Progenitor cell of endocrine pancreas (in vitro differentiated cells): Measurements from ENCODE around the gene ID4. TPM values are rescaled to one million over a fixed set of nuclear protein-coding genes. Genes with fewer than 3 reads are reported as not detected.
A peak's percentile ranks its signal among the peaks of the same experiment; 100 is the strongest.

Experiments
- DNase-seq: peaks from one replicate; pipeline ENCODE4 v3.0.0; 2021; ENCODE audit warnings: low spot score; ENCODE audit not compliant: unreplicated experiment
- H3K27ac Mint-ChIP-seq: 2 replicates; pipeline ENCODE4 v1.8.0; 2021; ENCODE audit warnings: mild to moderate bottlenecking, moderate library complexity, mixed read lengths
- H3K27me3 Mint-ChIP-seq: 2 replicates; pipeline ENCODE4 v1.8.0; 2021; ENCODE audit warnings: mixed read lengths
- H3K36me3 Mint-ChIP-seq: 2 replicates; pipeline ENCODE4 v1.8.0; 2022; ENCODE audit warnings: mixed read lengths; ENCODE audit not compliant: insufficient read depth
- H3K4me1 Mint-ChIP-seq: 2 replicates; pipeline ENCODE4 v1.8.0; 2021; ENCODE audit warnings: low read depth, mixed read lengths
- H3K4me3 Mint-ChIP-seq: 2 replicates; pipeline ENCODE4 v1.8.0; 2021; ENCODE audit warnings: low read depth, mild to moderate bottlenecking, moderate library complexity, mixed read lengths
- H3K9me3 Mint-ChIP-seq: 2 replicates; pipeline ENCODE4 v1.8.0; 2021; ENCODE audit warnings: low read depth, mixed read lengths
- CTCF ChIP-seq: fragments of 200-600 bp; sonication (generic); IDR thresholded peaks from one replicate; pipeline ENCODE4 v1.5.0; 2021; ENCODE audit warnings: antibody characterized with exemption, mild to moderate bottlenecking; ENCODE audit not compliant: unreplicated experiment
- total RNA-seq: library from RNA; stranded (reverse); gene quantifications from 2 replicates; pipeline ENCODE4 v1.2.1, GENCODE V29; 2021

Gene ID4
- total RNA-seq, 1 donor from 2014 or later = 47.9 TPM

GRCh38 chr6:19796452-19796851 is 40.7 kb upstream of the ID4 start:
- H3K36me3 Mint-ChIP-seq = peaks cover 9% of the 10 kb centered on the region
- no peak for DNase-seq
- no peak overlapping the region for H3K27ac Mint-ChIP-seq
- peaks cover 25% of the 10 kb centered on the region for H3K9me3 Mint-ChIP-seq
- no peaks in the 10 kb centered on the region for H3K4me1 Mint-ChIP-seq
- TF ChIP-seq CTCF = no peak
- no peaks in the 10 kb centered on the region for H3K27me3 Mint-ChIP-seq
- H3K4me3 Mint-ChIP-seq = no peak overlapping the region

- no peak for DNase-seq
- H3K9me3 Mint-ChIP-seq = peaks cover 25% of the 10 kb centered on the region
- no peak overlapping the region for H3K4me3 Mint-ChIP-seq
- no peak for TF ChIP-seq CTCF
- peaks cover 9% of the 10 kb centered on the region for H3K36me3 Mint-ChIP-seq
- peaks cover 13% of the 10 kb centered on the region for H3K4me1 Mint-ChIP-seq
- H3K27me3 Mint-ChIP-seq = no peaks in the 10 kb centered on the region
- no peak overlapping the region for H3K27ac Mint-ChIP-seq
Observed at GRCh38 chr6:19798362-19798761, 38.8 kb upstream of the ID4 start.

- H3K4me3 Mint-ChIP-seq = peak overlapping the region; percentile 92
Observed at GRCh38 chr6:19802656-19803055, 34.5 kb upstream of the ID4 start.

GRCh38 chr6:19803331-19804204 is 33.6 kb upstream of the ID4 start:
- Mint-ChIP-seq H3K27ac (peak overlapping the region; percentile 99), H3K4me1 (peaks cover 23% of the 10 kb centered on the region), H3K9me3 (peaks cover 10% of the 10 kb centered on the region), H3K27me3 (no peaks in the 10 kb centered on the region), H3K4me3 (peak overlapping the region; percentile 92), H3K36me3 (peaks cover 2% of the 10 kb centered on the region)
- no peak for DNase-seq
- TF ChIP-seq CTCF = no peak

More at GRCh38 chr6:19802656-19803055, 34.5 kb upstream of the ID4 start:
- H3K9me3 Mint-ChIP-seq = peaks cover 12% of the 10 kb centered on the region
- H3K36me3 Mint-ChIP-seq = peaks cover 2% of the 10 kb centered on the region
- H3K27me3 Mint-ChIP-seq = no peaks in the 10 kb centered on the region
- peaks cover 23% of the 10 kb centered on the region for H3K4me1 Mint-ChIP-seq
- no peak for TF ChIP-seq CTCF
- no peak for DNase-seq
- H3K27ac Mint-ChIP-seq = peak overlapping the region; percentile 32

DNA sequence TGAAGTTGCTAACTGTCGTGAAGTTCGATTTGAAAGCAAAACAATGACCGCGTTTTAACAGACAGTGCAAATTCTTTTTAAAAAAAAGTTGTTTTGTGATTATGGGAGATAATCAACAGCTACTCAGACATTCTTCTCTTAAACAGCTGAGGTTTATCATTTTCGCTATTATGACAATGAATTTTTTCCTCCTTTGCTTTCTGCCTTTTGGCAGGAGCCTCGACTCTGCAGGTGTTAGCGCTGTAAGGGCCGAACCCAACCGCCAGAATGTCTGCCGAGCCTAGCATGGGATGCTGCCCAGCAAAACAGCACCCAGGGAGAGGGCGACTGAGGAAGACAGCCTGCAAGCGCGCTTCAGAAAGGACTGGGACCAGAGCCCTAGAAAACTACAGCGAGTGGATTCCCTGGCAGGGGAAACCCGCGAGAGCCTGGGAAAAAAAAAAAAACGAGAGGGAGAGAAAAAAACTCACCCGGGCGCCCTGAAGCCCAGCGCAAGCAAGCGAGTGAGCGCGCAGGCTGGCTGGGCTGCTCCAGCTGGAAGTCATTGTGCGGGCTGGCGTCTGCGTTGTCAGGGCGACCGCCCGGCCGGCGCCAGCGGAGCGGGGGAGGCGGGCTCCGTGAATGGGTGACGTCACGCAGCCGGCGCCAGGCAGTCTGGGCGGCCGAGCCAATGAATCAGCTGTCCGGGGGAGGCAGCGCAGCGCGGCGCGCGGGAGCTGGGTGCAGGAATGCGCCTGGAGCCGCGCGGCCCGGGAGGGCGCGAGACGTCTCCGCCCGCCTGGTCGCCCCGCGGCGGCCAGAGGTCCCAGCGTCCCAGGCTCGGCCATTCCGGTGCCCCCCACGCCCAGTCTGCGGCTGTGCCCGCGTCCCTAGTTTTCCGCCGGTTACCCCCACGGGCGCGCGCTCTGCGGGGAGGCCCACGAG is 32.7 kb upstream of the ID4 start:
- H3K36me3 Mint-ChIP-seq = peaks cover 1% of the 10 kb centered on the region

More for the DNA sequence above, 32.7 kb upstream of the ID4 start:
- no peak for TF ChIP-seq CTCF
- peak overlapping the region; percentile 92 for H3K4me3 Mint-ChIP-seq
- H3K9me3 Mint-ChIP-seq = peaks cover 5% of the 10 kb centered on the region
- H3K27ac Mint-ChIP-seq = peak overlapping the region; percentile 99
- DNase-seq = peak; percentile 97
- H3K27me3 Mint-ChIP-seq = no peaks in the 10 kb centered on the region
- H3K4me1 Mint-ChIP-seq = peaks cover 23% of the 10 kb centered on the region
